SK-N-SH (cell line): Measurements from ENCODE around the gene EEF1G. TPM values are rescaled to one million over a fixed set of nuclear protein-coding genes. Genes with fewer than 3 reads are reported as not detected.
A peak's percentile ranks its signal among the peaks of the same experiment; 100 is the strongest.

Source experiments
- CTCF ChIA-PET: fragments of 300-600, 350-600 bp; formaldehyde crosslinking; extraction: SDS; loops from one replicate; lab custom pipeline; 2021; lab: Yijun Ruan, JAX
- POLR2A ChIA-PET: fragments of 350-600 bp; sonication (Branson Sonifier 250); formaldehyde crosslinking; extraction: SDS; loops from one replicate; lab custom pipeline; 2020; ENCODE audit warnings: antibody characterized with exemption, inconsistent platforms; lab: Yijun Ruan, JAX
- DNase-seq: peaks from one replicate; pipeline ENCODE4 v3.0.0; 2012
- H2AFZ ChIP-seq: fragments of 200-600 bp; sonication (generic); 2 replicates; pipeline ENCODE4 v1.8.1; 2016; ENCODE audit warnings: antibody characterized with exemption, mild to moderate bottlenecking, low read depth
- H3F3A ChIP-seq: fragments of 200-600 bp; sonication (generic); replicated peaks from 2 replicates; pipeline ENCODE3; 2016; ENCODE audit warnings: antibody characterized with exemption, mild to moderate bottlenecking; ENCODE audit not compliant: insufficient read depth
- H3K27ac ChIP-seq, 2 experiments: fragments of 200-500 bp in 1 of 2; fragments of 200-600 bp in 1 of 2; sonication (Bioruptor generic) in 1 of 2; sonication (generic), shearing (Covaris generic) in 1 of 2; 2 replicates each; pipeline versions ENCODE4 v1.5.1 to v1.6.1; 2014 to 2016; ENCODE audit warnings: low read depth in 2 of 2, inconsistent platforms in 1 of 2, low read length in 1 of 2, mild to moderate bottlenecking in 1 of 2, mixed read lengths in 1 of 2
- H3K27me3 ChIP-seq: fragments of 200-600 bp; sonication (generic), shearing (Covaris generic); 2 replicates; pipeline ENCODE4 v1.6.1; 2016; ENCODE audit warnings: mixed run types; ENCODE audit not compliant: insufficient read depth
- H3K36me3 ChIP-seq, 2 experiments: fragments of 200-500 bp in 1 of 2; fragments of 200-600 bp in 1 of 2; sonication (Bioruptor generic) in 1 of 2; sonication (generic) in 1 of 2; replicated peaks in 1 of 2; 2 replicates each; pipeline versions ENCODE3 to v1.5.1; 2014 to 2016; ENCODE audit warnings: low read length in 1 of 2, mild to moderate bottlenecking in 1 of 2; ENCODE audit not compliant: insufficient read depth in 2 of 2, control insufficient read depth in 1 of 2
- H3K4me1 ChIP-seq, 2 experiments: fragments of 200-500 bp in 1 of 2; fragments of 200-600 bp in 1 of 2; sonication (Bioruptor generic) in 1 of 2; sonication (generic), shearing (Covaris generic) in 1 of 2; 2 replicates each; pipeline versions ENCODE4 v1.5.1 to v1.6.1; 2014 to 2016; ENCODE audit warnings: low read depth in 1 of 2, low read length in 1 of 2, mixed run types in 1 of 2; ENCODE audit not compliant: insufficient read depth in 2 of 2, control insufficient read depth in 1 of 2
- H3K4me2 ChIP-seq: fragments of 200-600 bp; sonication (generic), shearing (Covaris generic); 2 replicates; pipeline ENCODE4 v1.6.1; 2017; ENCODE audit warnings: mixed run types
- H3K4me3 ChIP-seq, 2 experiments: fragments of 200-500 bp in 1 of 2; fragments of 200-600 bp in 1 of 2; sonication (Bioruptor generic) in 1 of 2; sonication (generic), shearing (Covaris generic) in 1 of 2; 2 replicates each; pipeline versions ENCODE4 v1.5.1 to v1.8.1; 2014 to 2016; ENCODE audit warnings: low read depth in 2 of 2, inconsistent platforms in 1 of 2, low read length in 1 of 2, mild to moderate bottlenecking in 1 of 2, mixed read lengths in 1 of 2, moderate library complexity in 1 of 2
- H3K79me2 ChIP-seq: fragments of 200-600 bp; sonication (generic); 2 replicates; pipeline ENCODE4 v1.8.1; 2017; ENCODE audit warnings: mild to moderate bottlenecking; ENCODE audit not compliant: insufficient read depth
- H3K9ac ChIP-seq: fragments of 200-600 bp; sonication (generic); 2 replicates; pipeline ENCODE4 v1.6.1; 2017; ENCODE audit warnings: mixed run types
- H3K9me2 ChIP-seq: fragments of 200-600 bp; sonication (generic); 2 replicates; pipeline ENCODE4 v1.6.1; 2017; ENCODE audit warnings: mixed run types
- H3K9me3 ChIP-seq: fragments of 200-600 bp; sonication (generic); 2 replicates; pipeline ENCODE4 v1.6.1; 2017; ENCODE audit warnings: mixed run types, mild to moderate bottlenecking, moderate library complexity
- H4K20me1 ChIP-seq: fragments of 200-600 bp; sonication (generic); 2 replicates; pipeline ENCODE4 v1.6.1; 2017; ENCODE audit warnings: mild to moderate bottlenecking, mixed run types; ENCODE audit not compliant: insufficient read depth
- ELF1 ChIP-seq: IDR thresholded peaks from 2 replicates; pipeline ENCODE4 v1.4.0; 2012
- EP300 ChIP-seq, 2 experiments: IDR thresholded peaks; 2 replicates each; pipeline versions ENCODE4 v1.4.0 to v1.6.1; 2012; ENCODE audit warnings: borderline replicate concordance in 1 of 2, low read depth in 1 of 2, low read length in 1 of 2
- FOSL2 ChIP-seq: IDR thresholded peaks from 2 replicates; pipeline ENCODE4 v1.4.0; 2012; ENCODE audit warnings: low read depth, mild to moderate bottlenecking, moderate library complexity, borderline replicate concordance
- FOXM1 ChIP-seq: IDR thresholded peaks from 2 replicates; pipeline ENCODE4 v1.4.0; 2012; ENCODE audit warnings: low read depth, mild to moderate bottlenecking
- GABPA ChIP-seq: IDR thresholded peaks from 2 replicates; pipeline ENCODE4 v1.4.0; 2012; ENCODE audit warnings: low read depth, mild to moderate bottlenecking
- IRF3 ChIP-seq: fragments of 150-350 bp; IDR thresholded peaks from 2 replicates; pipeline ENCODE4 v1.6.1; 2016; ENCODE audit warnings: mild to moderate bottlenecking, low read depth, low read length
- JUND ChIP-seq: IDR thresholded peaks from 2 replicates; pipeline ENCODE4 v1.4.0; 2012
- MAX ChIP-seq: IDR thresholded peaks from 2 replicates; pipeline ENCODE4 v1.4.0; 2012; ENCODE audit warnings: low read depth
- MEF2A ChIP-seq: IDR thresholded peaks from 2 replicates; pipeline ENCODE4 v1.4.0; 2012; ENCODE audit warnings: low read depth, borderline replicate concordance
- MXI1 ChIP-seq: IDR thresholded peaks from 2 replicates; pipeline ENCODE4 v1.6.1; 2012; ENCODE audit warnings: mild to moderate bottlenecking, low read depth, low read length, improper control_type of control experiment
- NFIC ChIP-seq: IDR thresholded peaks from 2 replicates; pipeline ENCODE4 v1.4.0; 2012; ENCODE audit warnings: borderline replicate concordance
- PBX3 ChIP-seq: IDR thresholded peaks from 2 replicates; pipeline ENCODE4; 2012
- POLR2AphosphoS5 ChIP-seq: IDR thresholded peaks from 2 replicates; pipeline ENCODE4 v1.6.1; 2012; ENCODE audit warnings: low read depth, low read length
- RCOR1 ChIP-seq: fragments of 150-350 bp; IDR thresholded peaks from 2 replicates; pipeline ENCODE4 v1.6.1; 2017; ENCODE audit warnings: antibody characterized with exemption, low read length
- RFX5 ChIP-seq: IDR thresholded peaks from 2 replicates; pipeline ENCODE4 v1.6.1; 2012; ENCODE audit warnings: mild to moderate bottlenecking, improper control_type of control experiment, low read length
- SIN3A ChIP-seq: IDR thresholded peaks from 2 replicates; pipeline ENCODE4 v1.6.1; 2012; ENCODE audit warnings: low read depth, mild to moderate bottlenecking, low read length, moderate library complexity, borderline replicate concordance
- SMC3 ChIP-seq: IDR thresholded peaks from 2 replicates; pipeline ENCODE4 v1.6.1; 2012; ENCODE audit warnings: low read depth, low read length, improper control_type of control experiment
- TCF12 ChIP-seq: IDR thresholded peaks from 2 replicates; pipeline ENCODE4 v1.4.0; 2012
- USF2 ChIP-seq: fragments of 150-350 bp; IDR thresholded peaks from 2 replicates; pipeline ENCODE4 v1.6.1; 2017; ENCODE audit warnings: antibody characterized with exemption, low read length, low read depth, borderline replicate concordance
- WGBS: methylation state at CpG from one replicate; pipeline ENCODE4 v1.1.6; 2017; ENCODE audit warnings: low lambda C conversion rate; 5-methylcytosine and 5-hydroxymethylcytosine counted together
- polyA plus RNA-seq, 3 experiments: library from polyadenylated mRNA; depleted of rRNA; stranded (reverse); fragments of >200 nt; gene quantifications; 2 replicates each; pipeline ENCODE4 v1.2.3, GENCODE V29; 2012

The EEF1G gene
- polyA plus RNA-seq, 1 of the 3 experiments (the other 2 are of a cell fraction) = 1,853 TPM

- Histone ChIP-seq H4K20me1 (peaks cover 7% of the 10 kb centered on the region), H2AFZ (no peak overlapping the region), H3K27ac (peak overlapping the region; percentile 85 to 97)
- TF ChIP-seq SIN3A (0 out of 2 replicates have a peak, but pooled peaks have one; percentile 11), FOXM1 (no peak)
- TF ChIP-seq, all 33 proteins: peak for 1
- CTCF ChIA-PET = interaction anchor here (0.8 to 11.8 kb wide), 9 partner anchors 11 to 450 kb away, joined by 3 to 90 read pairs (median 4); no protein-coding TSS in a partner anchor
- no peaks in the 10 kb centered on the region for H3K9me3 ChIP-seq
- peaks cover 36 to 71% of the 10 kb centered on the region in 2 experiments for H3K4me1 ChIP-seq
- H3K4me3 ChIP-seq = no peak overlapping the region
- H3K9ac ChIP-seq = peak overlapping the region; percentile 82; the same call in 1 of the 2 replicates
- no peaks in the 10 kb centered on the region for H3K9me2 ChIP-seq
- WGBS = 30% methylated on average over 2 of the region's 3 CpGs
- peak overlapping the region; percentile 85 for H3K4me2 ChIP-seq
- peaks cover 26 to 37% of the 10 kb centered on the region in 2 experiments for H3K36me3 ChIP-seq
- H3F3A ChIP-seq = peaks cover 87% of the 10 kb centered on the region
- no peaks in the 10 kb centered on the region for H3K27me3 ChIP-seq
- POLR2A ChIA-PET = interaction anchor here (0.9 to 1.8 kb wide), 3 partner anchors 12 to 156 kb away, joined by 4 to 6 read pairs (median 4); partner anchors contain the start of gene TUT1
- no peak for DNase-seq
- peaks cover 30% of the 10 kb centered on the region; the same call in 1 of the 2 replicates for H3K79me2 ChIP-seq
Measured at GRCh38 chr11:62556875-62557631, 16.6 kb downstream of the EEF1G start.

GRCh38 chr11:62556108-62556874, 17.4 kb downstream of the EEF1G start:
- ChIA-PET CTCF (interaction anchor here (1.0 to 11.8 kb wide), 6 partner anchors 12 to 449 kb away, joined by 3 to 90 read pairs (median 8); no protein-coding TSS in a partner anchor), POLR2A (interaction anchor here (0.7 to 1.8 kb wide), 5 partner anchors 9 to 156 kb away, joined by 3 to 4 read pairs (median 3); partner anchors contain the start of genes AHNAK, C11orf98, CSKMT and EEF1G)
- Histone ChIP-seq H3K27ac (peak overlapping the region; percentile 85 to 97), H3K4me1 (peaks cover 40 to 79% of the 10 kb centered on the region in 2 experiments), H3K9ac (peak overlapping the region; percentile 82), H3K27me3 (no peaks in the 10 kb centered on the region), H3K79me2 (peaks cover 33% of the 10 kb centered on the region; the same call in 1 of the 2 replicates), H3F3A (peaks cover 87% of the 10 kb centered on the region), H3K4me3 (no peak overlapping the region; a peak in 1 of 4 replicates), H3K9me2 (no peaks in the 10 kb centered on the region), H4K20me1 (peaks cover 6% of the 10 kb centered on the region), H3K9me3 (no peaks in the 10 kb centered on the region), H2AFZ (no peak overlapping the region), H3K4me2 (peak overlapping the region; percentile 85), H3K36me3 (peaks cover 23 to 30% of the 10 kb centered on the region in 2 experiments)
- peak; percentile 99 for TF ChIP-seq MAX
- peak; percentile 84 for TF ChIP-seq FOSL2
- TF ChIP-seq GABPA = peak; percentile 47; the same call in 1 of the 2 replicates
- peak; percentile 79 for TF ChIP-seq JUND
- peak; percentile 64 for TF ChIP-seq TCF12
- no peak for TF ChIP-seq MXI1
- 0 out of 2 replicates have a peak, but pooled peaks have one; percentile 29 for TF ChIP-seq SIN3A
- TF ChIP-seq IRF3 = 0 out of 2 replicates have a peak, but pooled peaks have one; percentile 29
- TF ChIP-seq PBX3 = no peak; the same call in 1 of the 2 replicates
- no peak for TF ChIP-seq MEF2A
- TF ChIP-seq USF2 = no peak
- TF ChIP-seq EP300 (IDR thresholded peaks at IDR 0.05; ENCODE audit: borderline replicate concordance in 1 of 2, low read depth in 1 of 2, low read length in 1 of 2) = peak in 1 of 2 experiments; percentile 42; a peak in 1 of 4 replicates
- peak; percentile 100 for TF ChIP-seq RFX5
- TF ChIP-seq NFIC = peak; percentile 73
- peak; percentile 81 for TF ChIP-seq POLR2AphosphoS5
- TF ChIP-seq SMC3 = no peak
- no peak for TF ChIP-seq RCOR1
- no peak for TF ChIP-seq ELF1
- peak; percentile 90 for DNase-seq
- 8% methylated on average over 12 of the region's 14 CpGs for WGBS
